GM18511 (cell line): Measurements from ENCODE around the gene TPST2.

ENCODE experiments used
- ATAC-seq: cut with Tn5 transposase; IDR thresholded peaks from one replicate; pipeline ENCODE4 v1.9.1; 2021; ENCODE audit warnings: mild to moderate bottlenecking, moderate library complexity; ENCODE audit not compliant: unreplicated experiment

Gene TPST2

DNA sequence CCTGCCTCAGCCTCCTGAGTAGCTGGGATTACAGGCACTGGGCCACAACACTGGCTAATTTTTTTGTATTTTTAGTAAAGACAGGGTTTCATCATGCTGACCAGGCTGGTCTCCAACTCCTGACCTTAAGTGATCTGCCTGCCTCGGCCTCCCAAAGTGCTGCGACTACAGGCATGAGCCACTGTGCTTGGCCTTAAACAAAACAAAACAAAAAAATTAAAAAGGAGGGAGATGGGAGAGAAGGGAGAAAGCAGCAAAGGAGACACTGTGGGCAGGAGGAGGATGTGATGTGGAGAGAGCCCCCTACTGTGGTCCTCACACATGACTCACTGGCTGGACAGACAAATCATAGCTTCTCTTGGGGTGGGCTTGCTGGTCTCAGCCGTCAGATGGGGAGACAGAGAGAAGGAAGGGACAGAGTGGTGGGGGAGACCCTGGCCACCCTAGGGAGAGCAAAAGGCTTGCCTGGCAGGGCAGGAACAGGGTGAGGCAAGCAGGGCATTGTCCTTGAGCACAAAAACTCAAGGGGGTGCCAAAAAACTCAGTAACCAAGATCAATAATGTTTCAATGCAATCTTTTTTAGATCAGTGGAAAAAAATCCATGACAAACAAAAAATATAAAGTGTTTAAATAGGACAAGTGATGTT is 31.6 kb downstream of the TPST2 start:
- ATAC-seq, result no peak

DNA sequence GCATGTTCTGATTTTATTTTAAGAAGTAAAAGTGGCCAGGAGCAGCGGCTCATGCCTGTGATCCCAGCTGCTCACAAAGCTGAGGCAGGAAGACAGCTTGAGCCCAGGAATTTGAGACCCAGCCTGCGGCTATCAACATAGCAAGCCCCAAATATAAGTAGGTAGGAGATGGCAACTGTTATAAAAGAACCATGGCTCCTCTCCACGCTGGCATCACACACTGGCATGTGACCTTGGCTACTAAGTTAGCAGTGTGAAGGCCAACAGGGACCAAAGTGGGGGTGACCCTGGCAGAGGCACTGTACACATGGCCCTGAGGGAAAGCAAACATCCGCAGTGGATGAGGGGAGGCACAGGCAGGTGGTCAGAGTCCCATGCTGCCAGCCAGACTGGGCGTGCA is 33.0 kb downstream of the TPST2 start:
- no peak for ATAC-seq

- no peak for ATAC-seq
Measured at GRCh38 chr22:26555478-26555877, 34.5 kb downstream of the TPST2 start.

- no peak for ATAC-seq
Measured at GRCh38 chr22:26554956-26555355, 35.0 kb downstream of the TPST2 start.

DNA sequence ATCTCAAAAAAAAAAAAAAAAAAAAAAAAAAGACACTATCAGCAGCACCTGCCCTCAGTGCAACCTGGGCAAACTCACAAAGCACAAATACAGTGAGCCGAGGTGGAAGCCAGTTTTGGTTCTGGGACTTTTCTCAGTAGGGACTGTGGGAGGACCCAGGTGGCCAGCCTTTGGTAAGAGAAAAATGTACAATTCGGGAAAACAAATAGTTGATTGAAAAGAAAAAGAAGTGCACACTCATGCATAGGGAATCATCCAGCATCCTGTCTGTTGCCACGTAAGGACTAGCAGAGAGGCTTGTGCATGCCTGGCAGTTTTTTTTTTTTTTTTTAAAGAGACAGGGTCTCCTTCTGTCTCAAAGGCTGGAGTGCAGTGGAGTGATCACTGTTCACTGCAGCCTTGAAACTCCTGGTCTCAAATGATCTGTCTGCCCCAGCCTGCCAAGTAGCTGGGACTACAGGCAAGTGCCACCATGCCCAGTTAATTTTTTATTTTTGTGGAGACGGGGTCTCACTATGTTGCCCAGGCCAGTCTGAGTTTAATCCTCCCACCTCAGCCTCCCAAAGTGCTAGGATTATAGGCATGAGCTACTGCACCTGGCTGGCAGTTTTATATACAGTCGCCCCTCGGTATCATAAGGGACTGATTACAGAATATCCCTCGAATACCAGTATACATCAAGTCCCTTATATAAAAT is 36.7 kb downstream of the TPST2 start:
- ATAC-seq, result no peak

DNA sequence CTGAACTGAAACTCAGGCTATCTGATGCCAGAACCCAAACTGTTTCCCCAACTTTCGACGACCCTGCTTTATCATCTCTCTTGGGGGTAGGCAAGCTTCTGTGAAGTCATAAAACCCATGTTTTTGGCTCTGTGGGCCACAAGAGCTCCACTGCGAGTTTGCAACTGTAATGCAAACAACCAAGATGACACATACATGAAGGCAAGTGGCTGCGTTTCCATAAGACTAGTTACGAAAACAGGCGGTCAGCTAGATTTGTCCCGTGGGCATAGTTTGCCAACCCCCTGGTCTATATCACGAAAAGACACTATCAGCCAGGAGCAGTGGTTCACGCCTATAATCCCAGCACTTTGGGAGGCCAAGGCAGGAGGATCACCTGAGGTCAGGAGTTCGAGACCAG is 37.5 kb downstream of the TPST2 start:
- ATAC-seq, result no peak

- no peak for ATAC-seq
Measured at GRCh38 chr22:26551568-26551967, 38.4 kb downstream of the TPST2 start.

DNA sequence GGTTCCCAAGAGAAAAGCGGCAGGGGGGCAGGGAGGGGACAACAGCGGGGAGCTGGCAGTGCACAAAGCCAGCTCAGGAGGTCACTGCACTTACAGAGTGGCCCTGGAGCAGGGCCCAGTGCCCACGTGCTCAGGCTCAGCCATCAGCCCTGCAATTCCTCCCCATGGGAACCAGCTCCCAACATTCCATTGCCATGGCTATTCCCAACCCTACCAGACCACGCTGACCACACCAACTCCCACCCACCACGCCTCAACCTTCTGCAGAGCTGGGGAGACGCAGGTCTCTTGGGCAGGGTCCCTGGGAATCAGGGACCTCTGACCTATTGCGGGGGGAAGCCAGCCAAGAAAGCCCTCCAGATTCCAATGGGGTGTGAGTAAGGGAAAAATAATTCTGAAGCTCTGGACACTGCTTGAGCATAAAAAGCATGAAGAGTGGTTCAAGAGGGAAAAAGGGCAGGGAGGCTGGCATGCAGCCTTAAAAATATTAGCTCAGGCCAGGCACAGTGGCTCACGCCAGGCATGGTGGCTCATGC is 39.4 kb downstream of the TPST2 start:
- ATAC-seq, result no peak

DNA sequence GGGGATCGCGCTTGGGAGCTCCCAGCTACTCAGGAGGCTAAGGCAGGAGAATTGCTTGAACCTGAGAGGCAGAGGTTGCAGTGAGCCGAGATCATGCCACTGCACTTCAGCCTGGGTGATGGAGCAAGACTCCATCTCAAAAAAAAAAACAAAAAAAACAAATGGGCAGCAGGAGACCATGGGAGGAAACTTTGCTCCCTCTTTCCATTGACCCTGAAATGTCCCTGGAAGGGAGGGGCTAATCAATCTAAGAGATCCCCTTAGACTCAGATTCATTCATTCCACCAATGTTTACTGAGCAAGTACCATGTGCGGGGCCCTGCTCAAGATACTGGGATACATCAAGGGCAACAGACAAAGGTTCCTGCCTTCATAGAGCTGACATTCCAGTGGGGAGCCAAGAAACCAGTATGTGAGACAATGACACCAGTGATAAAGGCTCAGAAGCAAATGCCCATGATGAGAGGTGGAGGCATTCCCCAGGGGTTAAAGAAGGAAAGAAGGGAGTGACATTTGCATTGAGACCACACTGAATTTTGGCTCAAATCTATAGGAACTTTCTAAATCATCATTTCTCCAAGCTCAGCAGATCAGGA is 39.9 kb downstream of the TPST2 start:
- ATAC-seq, result no peak

DNA sequence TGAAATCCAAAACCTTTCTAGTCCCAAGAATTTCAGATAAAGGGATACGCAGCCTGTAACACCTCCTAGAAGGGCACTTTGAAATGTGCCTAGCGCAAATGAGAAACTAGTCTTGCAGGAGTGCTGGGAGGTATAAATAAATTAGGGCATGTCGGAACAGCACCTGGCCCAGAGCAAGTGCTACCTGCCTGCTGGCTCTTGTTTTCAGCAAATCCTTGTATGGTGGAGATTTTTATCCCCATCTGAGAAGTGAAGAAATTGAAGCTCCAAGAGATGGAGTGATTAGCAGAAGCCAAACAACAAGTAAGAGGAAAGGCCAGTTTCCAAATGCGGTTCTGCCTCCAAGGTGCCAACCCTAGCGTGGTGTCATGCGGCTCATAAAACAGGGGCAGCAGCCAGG is 40.9 kb downstream of the TPST2 start:
- ATAC-seq, result no peak

DNA sequence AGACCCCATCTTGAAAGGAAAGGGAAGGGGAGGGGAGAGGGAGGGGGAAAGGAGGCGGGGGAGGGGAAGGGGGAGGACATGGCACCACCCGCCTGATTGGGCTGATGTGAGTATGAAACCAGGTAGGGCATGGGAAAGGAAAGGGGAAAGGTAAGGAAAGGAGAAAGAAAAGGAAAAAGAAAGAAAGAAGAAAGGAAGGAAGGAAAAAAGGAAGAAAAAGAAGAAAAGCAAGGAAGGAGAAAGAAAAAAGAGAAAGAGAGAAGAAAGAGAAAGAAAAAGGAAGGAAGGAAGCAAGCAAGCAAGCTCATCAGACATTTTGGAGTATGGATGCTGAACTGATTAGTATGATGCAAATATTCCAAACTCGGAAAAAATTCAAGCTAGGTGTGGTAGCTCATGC is 41.6 kb downstream of the TPST2 start:
- no peak for ATAC-seq

GRCh38 chr22:26547837-26548236 is 42.1 kb downstream of the TPST2 start:
- no peak for ATAC-seq

DNA sequence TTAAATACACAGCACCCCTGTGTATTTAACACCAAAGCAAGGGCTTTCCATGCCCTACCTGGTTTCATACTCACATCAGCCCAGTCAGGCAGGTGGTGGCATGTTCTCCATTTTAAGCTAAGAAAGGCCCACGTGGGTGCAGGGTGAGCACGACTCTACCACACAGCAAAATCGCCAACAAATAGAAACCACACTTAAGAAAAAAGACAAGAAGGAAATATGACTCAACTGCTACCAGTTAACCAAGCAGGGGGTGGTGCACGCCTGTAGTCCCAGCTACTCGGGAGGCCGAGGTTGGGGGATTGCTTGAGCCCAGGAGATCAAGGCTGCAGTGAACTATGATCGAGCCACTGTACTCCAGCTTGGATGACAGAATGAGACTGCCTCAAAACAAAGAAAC is 42.5 kb downstream of the TPST2 start:
- no peak for ATAC-seq

DNA sequence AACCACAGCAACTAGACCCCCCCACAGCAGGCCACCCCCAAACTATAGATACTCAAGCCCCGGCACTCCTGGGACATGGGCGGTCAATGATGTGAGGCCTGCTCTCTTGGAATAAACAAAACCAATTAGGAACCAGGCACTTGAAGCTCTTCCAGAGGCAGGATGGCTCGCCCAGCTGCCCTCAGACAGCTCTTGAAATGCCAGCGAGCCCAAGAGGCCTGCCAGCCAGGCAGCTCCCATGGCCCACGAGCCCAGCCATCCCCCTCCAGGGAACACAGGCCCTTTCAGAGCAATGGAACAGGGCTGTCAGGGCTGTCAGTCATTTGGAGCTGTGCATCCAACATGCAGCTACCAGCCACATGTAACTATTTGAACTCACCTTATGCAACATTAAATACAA is 43.6 kb downstream of the TPST2 start:
- ATAC-seq, result no peak

DNA sequence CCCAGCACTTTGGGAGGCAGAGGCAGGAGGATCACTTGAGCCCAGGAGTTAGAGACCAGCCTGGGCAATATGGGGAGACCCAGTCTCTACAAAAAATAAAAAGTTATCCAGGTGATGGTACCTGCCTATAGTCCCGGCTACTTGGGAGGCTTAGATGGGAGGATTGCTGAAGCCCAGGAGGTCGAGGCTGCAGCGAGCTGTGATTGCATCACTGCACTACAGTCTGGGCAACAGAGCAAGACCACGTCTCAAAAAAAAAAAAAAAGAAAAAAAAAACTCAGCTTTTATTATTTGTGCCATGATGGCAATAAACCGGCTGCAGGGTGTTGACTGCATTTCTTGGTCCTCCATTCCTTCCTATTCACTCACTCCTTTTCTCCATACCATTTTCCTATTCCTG is 44.1 kb downstream of the TPST2 start:
- no peak for ATAC-seq

GRCh38 chr22:26545385-26545784 is 44.5 kb downstream of the TPST2 start:
- ATAC-seq, result no peak

DNA sequence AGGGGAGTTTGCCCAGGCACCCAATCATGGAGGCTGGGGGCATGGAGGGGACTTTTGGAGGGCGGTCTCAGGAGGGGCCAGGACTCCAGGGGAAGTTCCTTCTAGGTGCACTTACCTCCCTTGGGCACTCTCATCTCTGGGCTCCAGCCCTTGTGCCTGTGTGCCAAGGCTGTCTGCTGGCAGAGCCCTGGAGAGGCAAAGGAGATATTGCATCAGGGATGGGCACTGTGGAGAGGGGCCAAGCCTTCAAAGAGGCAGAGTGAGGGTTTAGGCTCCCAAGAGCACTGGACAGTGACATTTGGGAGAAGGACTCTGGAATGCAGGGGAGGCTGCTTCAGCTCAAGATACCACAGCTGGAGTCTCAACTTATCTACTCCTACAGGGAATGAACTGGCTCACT is 45.4 kb downstream of the TPST2 start:
- ATAC-seq, result no peak

DNA sequence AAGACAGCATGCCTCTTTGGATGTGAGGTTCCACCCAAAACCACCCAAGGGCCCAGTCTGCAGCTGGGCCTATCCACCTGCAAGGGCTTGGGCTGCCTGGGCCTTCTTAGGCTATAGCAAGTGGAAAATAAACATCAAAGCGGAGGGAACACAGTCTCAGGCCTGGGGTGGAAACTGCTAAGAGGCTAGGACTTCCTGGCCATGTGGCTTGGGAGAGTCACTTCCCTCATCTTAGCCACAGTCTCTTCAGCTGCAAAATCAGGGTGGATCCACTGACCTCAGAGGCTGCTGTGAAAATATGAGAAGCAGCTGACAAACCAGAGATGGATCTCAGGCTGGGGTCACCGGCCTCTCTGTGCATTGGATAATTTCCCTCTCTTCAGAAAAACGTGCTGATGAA is 47.1 kb downstream of the TPST2 start:
- no peak for ATAC-seq

GRCh38 chr22:26541167-26541819 is 48.6 kb downstream of the TPST2 start:
- no peak for ATAC-seq

- no peak for ATAC-seq
Measured at GRCh38 chr22:26540119-26540518, 49.8 kb downstream of the TPST2 start.

DNA sequence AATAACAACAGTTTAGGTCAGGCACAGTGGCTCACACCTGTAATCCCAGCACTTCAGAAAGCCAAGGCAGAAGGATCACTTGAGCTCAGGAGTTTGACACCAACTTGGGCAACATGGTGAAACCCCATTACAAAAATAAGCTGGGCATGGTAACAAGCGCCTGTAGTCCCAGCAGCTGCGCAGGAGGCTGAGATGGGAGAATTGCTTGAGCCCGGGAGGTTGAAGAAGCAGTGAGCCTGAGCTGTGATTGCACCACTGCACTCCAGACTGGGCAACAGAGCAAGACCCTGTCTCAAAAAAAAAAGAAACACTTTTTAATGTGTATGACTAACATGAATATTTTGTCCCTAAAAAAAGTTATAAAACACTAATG is 53.2 kb downstream of the TPST2 start:
- no peak for ATAC-seq
